CD4-positive, alpha-beta T cell (primary cell): ENCODE data around the gene ODF4. TPM values are rescaled to one million over a fixed set of nuclear protein-coding genes. Genes with fewer than 3 reads are reported as not detected.

ENCODE experiments used
- ATAC-seq: fragments of 200-7000 bp; cut with Tn5 transposase; one replicate; pipeline ENCODE4 v1.10.0; 2022; ENCODE audit warnings: mild to moderate bottlenecking; ENCODE audit not compliant: poor library complexity
- CTCF ChIA-PET: fragments of 350-600 bp; sonication (Branson Sonifier 250); formaldehyde crosslinking; loops from one replicate; lab custom pipeline; 2021; ENCODE audit warnings: antibody characterized with exemption, inconsistent platforms; lab: Charles Lee
- POLR2A ChIA-PET: fragments of 350-600 bp; sonication (Branson Sonifier 250); formaldehyde crosslinking; loops from one replicate; lab custom pipeline; 2021; ENCODE audit warnings: antibody characterized with exemption, inconsistent platforms; lab: Charles Lee
- DNase-seq, 14 experiments: peaks; one replicate each; pipeline ENCODE4 v3.0.0-alpha.2; 2013 to 2020; ENCODE audit warnings: mixed read lengths in 2 of 14
- H3K27ac ChIP-seq, 2 donors: one replicate each; pipeline versions ENCODE4 v1.5.1 to v1.7.0; 2013; ENCODE audit warnings: low read length in 2 of 2, low read depth in 1 of 2, mild to moderate bottlenecking in 1 of 2
- H3K27me3 ChIP-seq, 2 experiments: 1 replicate in 1 of 2; 2 replicates in 1 of 2; pipeline versions ENCODE4 v1.6.1 to v1.7.0; 2013; ENCODE audit warnings: low read length in 2 of 2, control low read depth in 1 of 2, mild to moderate bottlenecking in 1 of 2, moderate library complexity in 1 of 2; ENCODE audit not compliant: insufficient read depth in 2 of 2, control insufficient read depth in 1 of 2
- H3K36me3 ChIP-seq: one replicate; pipeline ENCODE4 v1.6.1; 2013; ENCODE audit warnings: low read length, control low read depth; ENCODE audit not compliant: insufficient read depth
- H3K4me1 ChIP-seq: one replicate; pipeline ENCODE4 v1.6.1; 2013; ENCODE audit warnings: low read length, control low read depth; ENCODE audit not compliant: insufficient read depth
- H3K4me3 ChIP-seq: one replicate; pipeline ENCODE4 v1.5.1; 2013; ENCODE audit warnings: mild to moderate bottlenecking, low read length, moderate library complexity
- H3K9me3 ChIP-seq, 2 experiments: 1 replicate in 1 of 2; 2 replicates in 1 of 2; pipeline versions ENCODE4 v1.6.1 to v1.7.0; 2013; ENCODE audit warnings: low read length in 2 of 2, mild to moderate bottlenecking in 2 of 2, control low read depth in 1 of 2, moderate library complexity in 1 of 2; ENCODE audit not compliant: control insufficient read depth in 1 of 2, insufficient read depth in 1 of 2
- H3K27ac Mint-ChIP-seq: one replicate; pipeline ENCODE4 v1.8.0; 2020; ENCODE audit warnings: mixed read lengths
- H3K27me3 Mint-ChIP-seq: one replicate; pipeline ENCODE4 v1.8.0; 2021; ENCODE audit warnings: mixed read lengths
- H3K36me3 Mint-ChIP-seq: one replicate; pipeline ENCODE4 v1.8.0; 2021; ENCODE audit warnings: low read depth, mixed read lengths
- H3K4me1 Mint-ChIP-seq: one replicate; pipeline ENCODE4 v1.8.0; 2021; ENCODE audit warnings: low read depth, mixed read lengths
- H3K4me3 Mint-ChIP-seq: one replicate; pipeline ENCODE4 v1.8.0; 2020; ENCODE audit warnings: mild to moderate bottlenecking, mixed read lengths
- H3K9me3 Mint-ChIP-seq: one replicate; pipeline ENCODE4 v1.8.0; 2020; ENCODE audit warnings: mixed read lengths
- CTCF ChIP-seq: fragments of 200-600 bp; IDR thresholded peaks from one replicate; pipeline ENCODE4 v1.8.0; 2022; ENCODE audit warnings: antibody characterized with exemption, mild to moderate bottlenecking
- intact Hi-C, 2 experiments: fragments of 100-400 bp; cut with DNase I in 1 of 2; cut with micrococcal nuclease in 1 of 2; formaldehyde crosslinking; loops; one replicate each; pipeline versions ENCODE4 v1.15.1 to v1.9.0; 2023 to 2025; cut with DNase I, micrococcal nuclease
- total RNA-seq, 174 experiments: library from RNA in 2 of 174; stranded (reverse) in 2 of 174; gene quantifications; one replicate each; pipeline ENCODE4 v1.2.3 and lab custom pipeline; 2021 to 2026

The ODF4 gene
- total RNA-seq, 2 experiments from 2014 or later = not detected

- no peak overlapping the region for H3K4me3 Mint-ChIP-seq
- no peak overlapping the region for H3K27ac ChIP-seq
- intact Hi-C loops = loop anchor here in 1 of 2 experiments (10.0 kb wide), 1 partner anchor 546 kb away; no protein-coding TSS in a partner anchor
- H3K36me3 Mint-ChIP-seq = no peaks in the 10 kb centered on the region
- DNase-seq (no peak), ATAC-seq (no peak)
- H3K4me1 Mint-ChIP-seq = peaks cover 3% of the 10 kb centered on the region
- no peak overlapping the region for H3K4me3 ChIP-seq
- peaks cover 0 to 5% of the 10 kb centered on the region in 2 experiments for H3K9me3 ChIP-seq
- H3K27me3 Mint-ChIP-seq = peaks cover 41% of the 10 kb centered on the region
- no peaks in the 10 kb centered on the region for H3K4me1 ChIP-seq
- TF ChIP-seq CTCF = no peak
- no peaks in the 10 kb centered on the region for H3K9me3 Mint-ChIP-seq
- ChIA-PET CTCF (no interaction called here), POLR2A (no interaction called here)
- H3K27ac Mint-ChIP-seq = no peak overlapping the region
- H3K36me3 ChIP-seq = no peaks in the 10 kb centered on the region
- peaks cover 12 to 16% of the 10 kb centered on the region in 2 experiments for H3K27me3 ChIP-seq
These were observed 18.6 kb upstream of the ODF4 start for GRCh38 chr17:8320990-8321389.

DNA sequence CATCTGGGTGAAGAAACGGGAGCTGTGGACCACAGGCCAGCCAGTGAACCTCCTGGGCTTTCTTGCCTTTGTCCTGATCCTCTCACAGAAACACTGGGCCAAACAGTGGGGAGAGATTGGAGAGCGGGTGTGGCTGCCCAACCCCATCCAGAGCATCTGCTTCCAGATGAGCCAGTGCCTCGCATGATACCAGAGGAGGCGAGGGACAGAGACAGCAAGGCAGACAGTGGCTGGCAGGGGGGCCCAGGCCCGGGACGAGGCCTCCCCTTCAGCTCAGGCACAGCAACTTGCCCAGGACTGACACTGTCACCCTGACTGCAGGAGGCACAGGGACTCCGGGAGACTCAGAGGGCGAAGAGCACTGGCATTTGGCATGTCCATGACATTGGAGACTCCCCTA, 17.6 kb upstream of the ODF4 start:
- Histone ChIP-seq H3K27ac (no peak overlapping the region), H3K4me3 (no peak overlapping the region), H3K4me1 (peaks cover 11% of the 10 kb centered on the region), H3K27me3 (peaks cover 22 to 25% of the 10 kb centered on the region in 2 experiments), H3K9me3 (peaks cover 0 to 11% of the 10 kb centered on the region in 2 experiments), H3K36me3 (no peaks in the 10 kb centered on the region)
- H3K4me1 Mint-ChIP-seq = peaks cover 12% of the 10 kb centered on the region
- ChIA-PET CTCF (no interaction called here), POLR2A (no interaction called here)
- intact Hi-C loops = loop anchor here in 1 of 2 experiments (10.0 kb wide), 1 partner anchor 547 kb away; no protein-coding TSS in a partner anchor
- H3K9me3 Mint-ChIP-seq = no peaks in the 10 kb centered on the region
- DNase-seq (no peak), ATAC-seq (no peak)
- no peak overlapping the region for H3K4me3 Mint-ChIP-seq
- peaks cover 43% of the 10 kb centered on the region for H3K27me3 Mint-ChIP-seq
- H3K36me3 Mint-ChIP-seq = no peaks in the 10 kb centered on the region
- no peak for TF ChIP-seq CTCF
- H3K27ac Mint-ChIP-seq = no peak overlapping the region

GRCh38 chr17:8324132-8324531, 15.5 kb upstream of the ODF4 start:
- intact Hi-C loops = loop anchor here in 1 of 2 experiments (10.0 kb wide), 1 partner anchor 549 kb away; no protein-coding TSS in a partner anchor
- Mint-ChIP-seq H3K4me3 (no peak overlapping the region), H3K36me3 (no peaks in the 10 kb centered on the region), H3K9me3 (no peaks in the 10 kb centered on the region), H3K27ac (no peak overlapping the region), H3K4me1 (peaks cover 12% of the 10 kb centered on the region), H3K27me3 (peaks cover 62% of the 10 kb centered on the region)
- Histone ChIP-seq H3K27me3 (peaks cover 34 to 40% of the 10 kb centered on the region in 2 experiments), H3K9me3 (peaks cover 0 to 14% of the 10 kb centered on the region in 2 experiments), H3K36me3 (no peaks in the 10 kb centered on the region), H3K4me3 (no peak overlapping the region), H3K4me1 (peaks cover 15% of the 10 kb centered on the region), H3K27ac (no peak overlapping the region)
- ChIA-PET POLR2A (no interaction called here), CTCF (no interaction called here)
- no peak for TF ChIP-seq CTCF
- no peak for ATAC-seq
- DNase-seq = no peak
